HG02798 (cell line): Measurements from ENCODE around the gene TBL3.
"Not testable (repeated sequence)": the region's sequence is repeated elsewhere in the genome, so short reads cannot be mapped to it uniquely, and the experiment has no call there.

ENCODE experiments used
- ATAC-seq: cut with Tn5 transposase; IDR thresholded peaks from one replicate; pipeline ENCODE4 v1.9.1; 2021; ENCODE audit warnings: mild to moderate bottlenecking; ENCODE audit not compliant: unreplicated experiment, poor library complexity

Gene TBL3

DNA sequence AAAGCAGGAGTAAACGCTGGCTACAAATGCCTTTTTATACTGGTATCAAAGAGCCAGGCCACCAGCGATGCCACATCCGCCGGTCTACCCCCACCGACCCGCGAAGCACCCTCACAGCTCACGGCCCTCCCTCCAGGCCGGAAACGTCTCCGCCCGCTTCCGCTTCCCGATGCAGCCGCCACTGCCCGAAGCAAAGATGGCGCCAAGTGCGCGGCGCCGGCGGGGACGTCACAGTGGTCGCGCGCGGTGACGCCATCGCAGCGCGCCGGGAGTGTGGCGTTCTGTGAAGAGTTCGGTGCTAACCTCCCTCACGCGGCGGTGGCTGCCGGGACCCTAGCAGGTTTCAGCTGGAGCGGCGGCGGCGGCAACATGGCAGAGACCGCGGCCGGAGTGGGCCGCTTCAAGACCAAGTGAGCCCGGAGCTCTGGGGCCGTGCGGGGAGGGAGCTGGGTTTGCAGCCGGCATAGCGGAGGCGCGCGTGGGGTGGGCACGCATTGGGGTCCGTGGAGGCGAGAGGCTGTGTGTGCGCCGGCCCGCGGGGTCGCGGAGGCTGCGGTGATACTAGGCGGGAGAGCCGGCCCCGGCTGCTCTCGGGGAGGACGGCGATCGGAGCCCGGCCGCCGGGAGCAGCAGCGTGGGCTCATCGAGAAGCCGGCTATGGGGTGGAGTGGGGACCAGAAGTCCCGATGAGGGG lies at the start of gene TBL3:
Gene TBL3, plus strand, starts transcription at position 258 of the 694 bp plus-strand sequence. Its CDS starts 112 bp downstream, at position 370.
- ATAC-seq = peak; percentile 91

DNA sequence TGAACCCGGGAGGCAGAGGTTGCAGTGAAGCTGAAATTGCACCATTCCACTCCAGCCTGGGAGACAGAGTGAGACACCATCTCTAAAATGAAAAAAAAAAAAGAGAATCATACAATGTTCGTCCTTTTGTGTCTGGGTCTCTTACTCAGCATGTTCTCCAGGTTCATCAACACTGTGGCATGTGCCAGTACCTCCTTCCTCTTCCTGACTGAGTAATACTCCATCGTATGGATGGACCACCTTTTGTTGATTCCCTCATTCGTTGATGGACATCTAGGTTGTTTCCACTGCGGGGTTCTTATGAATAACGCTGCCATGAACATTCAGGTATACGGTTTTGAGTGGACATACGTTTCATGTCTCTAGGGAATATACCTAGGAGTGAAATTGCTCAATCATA lies 49.5 kb upstream of the TBL3 start:
- ATAC-seq = no peak

DNA sequence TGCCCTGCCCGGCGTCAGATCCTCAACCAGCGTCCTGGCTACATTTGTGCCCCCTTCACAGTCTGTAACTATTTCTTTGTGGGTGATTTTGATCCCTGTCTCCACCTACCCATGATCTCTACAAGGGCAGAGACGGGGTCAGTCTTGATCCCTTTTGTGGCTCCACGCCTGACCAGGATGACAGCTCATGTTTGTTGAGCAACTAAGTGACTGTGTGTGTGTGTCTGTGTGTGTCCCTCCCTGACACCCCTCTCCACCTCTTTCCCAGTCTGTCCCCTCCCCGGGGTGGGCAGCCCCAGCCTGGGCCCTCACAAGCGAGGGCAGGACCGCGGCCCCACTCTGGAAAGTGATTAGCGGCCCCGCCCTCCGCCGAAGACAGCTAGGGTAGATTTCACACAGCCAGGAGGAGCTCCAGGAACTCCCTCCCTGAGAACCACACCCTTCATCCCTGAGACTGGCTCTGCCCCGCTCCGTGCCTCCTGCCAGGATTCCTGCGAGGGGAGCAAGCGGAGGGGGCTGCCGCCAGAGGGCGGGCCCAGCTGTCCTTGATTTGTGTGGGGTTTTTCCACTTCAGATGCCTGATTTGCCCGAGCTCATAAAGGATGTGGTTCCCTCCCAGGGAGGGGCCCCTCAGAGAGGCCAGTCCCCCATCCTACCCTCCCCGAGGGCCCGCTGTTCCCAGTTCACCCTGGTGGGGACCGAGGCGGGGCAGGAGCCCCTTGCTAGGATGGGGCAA lies 48.4 kb upstream of the TBL3 start:
- no peak for ATAC-seq

DNA sequence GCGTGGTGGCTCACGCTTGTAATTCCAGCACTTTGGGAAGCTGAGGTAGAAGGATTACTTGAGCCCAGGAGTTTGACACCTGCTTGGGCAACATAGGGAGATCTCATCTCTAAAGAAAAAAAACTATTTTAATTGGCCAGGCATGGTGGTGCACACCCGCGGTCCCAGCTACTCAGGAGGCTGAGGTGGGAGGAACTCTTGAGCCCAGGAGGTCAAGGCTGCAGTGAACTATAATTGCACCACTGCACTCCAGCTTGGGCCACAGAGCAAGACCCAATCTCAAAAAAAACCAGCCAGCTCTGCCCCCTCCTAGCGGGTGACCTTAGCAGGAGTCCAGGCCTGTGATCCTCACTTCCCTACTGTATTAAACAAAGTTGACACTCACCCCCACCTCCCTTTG lies 47.8 kb upstream of the TBL3 start:
- ATAC-seq = no peak

DNA sequence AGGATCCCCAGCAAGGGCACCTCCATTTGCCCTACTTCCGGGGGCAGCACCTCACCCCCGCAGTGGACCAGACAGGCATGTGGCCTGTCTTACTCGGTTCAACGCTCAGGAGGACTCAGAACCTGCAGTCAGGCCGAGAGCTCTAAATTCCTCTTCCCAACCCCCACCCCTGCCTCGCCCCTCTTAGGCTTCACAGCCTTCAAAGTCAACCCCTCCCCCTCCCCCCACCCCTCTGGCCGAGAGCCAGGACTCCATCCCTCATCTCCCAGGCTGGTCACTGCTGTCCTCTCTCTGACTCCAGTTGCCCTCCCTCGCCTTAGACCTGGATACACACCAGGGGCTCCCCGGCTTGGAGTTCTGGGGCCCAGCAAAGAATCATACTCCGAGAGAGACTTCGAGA lies 45.6 kb upstream of the TBL3 start:
- no peak for ATAC-seq

DNA sequence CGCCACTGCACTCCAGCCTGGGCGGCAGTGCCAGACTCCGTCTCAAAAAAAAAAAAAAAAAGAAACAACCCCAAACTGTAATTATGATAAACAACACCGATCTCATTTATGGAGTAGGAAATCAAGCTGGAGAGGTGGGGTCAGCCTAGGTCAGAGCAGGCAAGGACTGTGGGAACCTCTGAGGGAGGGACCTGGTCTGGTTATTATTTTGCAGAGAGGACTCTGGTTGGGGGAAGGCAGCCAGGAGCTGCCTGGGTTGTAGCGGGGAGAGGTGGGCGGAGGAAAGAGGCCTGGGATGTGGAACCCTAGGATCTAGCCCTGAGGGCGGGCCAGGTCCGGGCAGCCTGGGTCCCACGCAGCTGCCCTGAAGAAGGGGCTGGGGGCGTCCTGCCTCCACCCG lies 42.7 kb upstream of the TBL3 start:
- ATAC-seq = no peak

DNA sequence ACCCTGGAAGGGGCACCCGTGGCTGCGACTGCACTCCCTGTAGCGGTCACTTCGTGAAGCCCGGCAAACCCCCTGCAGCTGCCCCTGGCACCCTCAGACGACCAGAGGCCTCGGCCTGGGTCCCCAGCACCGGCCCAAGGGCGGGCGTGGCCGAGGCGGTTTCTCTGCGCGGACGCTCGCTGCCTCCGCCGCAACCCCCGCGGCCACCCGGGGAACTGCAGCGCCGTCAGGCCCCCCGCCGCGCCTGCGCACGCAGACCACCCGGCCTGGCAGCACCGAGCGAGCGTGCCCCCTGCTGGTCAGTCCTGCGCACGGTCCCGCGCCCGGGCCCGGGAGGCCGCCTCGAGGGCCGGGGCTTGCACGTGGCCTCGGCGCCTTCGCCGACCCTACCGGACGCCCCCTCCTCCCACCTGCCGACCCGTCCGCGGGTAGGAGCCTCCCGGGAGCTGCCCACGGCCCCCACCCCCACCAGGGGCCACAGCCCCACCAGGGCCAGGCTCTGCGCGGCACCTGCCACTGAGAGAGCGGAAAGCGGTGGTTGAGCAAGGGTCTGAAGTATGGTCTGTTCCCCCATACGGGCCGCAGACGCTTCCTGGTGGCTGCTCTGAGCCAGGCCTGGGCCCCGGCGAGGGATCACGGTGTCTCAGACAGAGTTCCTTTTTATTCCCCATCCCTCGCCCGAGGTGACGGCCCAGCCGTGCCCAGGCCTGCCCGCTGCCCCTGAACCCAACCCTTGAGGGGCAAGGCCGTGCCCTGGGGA lies 42.1 kb upstream of the TBL3 start:
- peak; percentile 90 for ATAC-seq

DNA sequence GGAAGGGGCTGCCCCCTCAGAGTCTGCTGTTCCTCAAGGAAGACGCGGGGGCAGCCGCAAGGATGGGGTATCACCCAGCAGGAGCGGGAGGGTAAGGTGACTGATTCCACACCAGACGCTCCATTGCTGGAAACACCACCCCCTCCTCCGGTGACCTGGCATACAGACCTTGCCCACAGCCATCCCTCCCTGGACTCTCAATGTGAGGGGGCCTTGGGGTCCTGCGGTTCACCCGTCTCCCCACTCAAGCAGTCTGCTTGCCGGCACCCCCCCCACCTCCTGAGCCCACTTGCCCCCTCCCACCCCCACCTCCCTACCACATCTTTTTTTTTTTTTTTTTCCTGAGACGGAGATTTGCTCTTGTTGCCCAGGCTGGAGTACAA lies 41.5 kb upstream of the TBL3 start:
- ATAC-seq = no peak

DNA sequence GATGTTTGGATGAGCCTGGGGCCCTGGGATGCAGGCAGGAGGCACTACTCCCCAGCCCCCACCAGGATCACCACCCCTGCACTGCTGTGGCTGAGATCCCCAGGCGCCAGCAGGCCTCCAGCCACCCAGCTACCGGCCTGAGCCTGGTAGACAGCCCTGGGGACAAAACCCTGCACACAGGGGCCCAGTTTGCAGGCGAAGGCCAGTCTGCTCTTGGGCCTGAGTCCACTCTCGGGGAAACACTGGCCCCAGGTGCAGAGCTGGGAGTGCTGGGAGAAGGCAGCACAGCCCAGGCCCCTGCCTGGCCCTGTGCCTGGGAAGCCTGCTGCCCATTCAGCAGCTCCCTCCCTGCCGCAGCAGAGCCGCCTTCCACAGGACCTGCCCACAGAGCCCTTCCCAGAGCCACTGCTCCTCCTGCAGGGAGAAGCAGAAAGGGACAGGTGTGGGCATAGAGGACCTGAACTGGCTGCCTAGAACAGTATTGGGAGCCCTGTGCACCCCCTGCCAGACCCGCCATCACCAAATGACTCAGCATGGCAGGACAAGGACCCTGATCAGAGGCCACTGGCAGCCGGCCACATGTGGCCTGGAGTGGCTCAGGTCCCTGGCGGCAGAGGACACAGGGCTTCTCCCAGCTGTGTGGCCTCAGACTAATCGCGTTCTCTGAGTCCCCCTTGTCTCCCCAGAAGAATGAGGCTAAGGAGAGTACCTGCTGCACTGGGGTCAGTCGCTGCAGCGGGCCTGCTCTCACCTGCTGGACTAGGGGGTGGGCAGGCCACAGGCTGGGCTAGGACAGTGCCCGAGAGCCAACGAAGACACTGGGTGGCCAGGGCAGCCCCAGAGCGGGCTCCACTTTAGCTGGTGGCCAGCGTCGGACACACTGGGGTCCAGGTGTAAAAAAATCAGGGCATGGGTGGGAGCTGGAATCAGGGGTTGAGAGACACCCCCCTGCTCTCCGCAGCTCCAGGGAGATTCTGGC lies 39.5 kb upstream of the TBL3 start:
- ATAC-seq = no peak

DNA sequence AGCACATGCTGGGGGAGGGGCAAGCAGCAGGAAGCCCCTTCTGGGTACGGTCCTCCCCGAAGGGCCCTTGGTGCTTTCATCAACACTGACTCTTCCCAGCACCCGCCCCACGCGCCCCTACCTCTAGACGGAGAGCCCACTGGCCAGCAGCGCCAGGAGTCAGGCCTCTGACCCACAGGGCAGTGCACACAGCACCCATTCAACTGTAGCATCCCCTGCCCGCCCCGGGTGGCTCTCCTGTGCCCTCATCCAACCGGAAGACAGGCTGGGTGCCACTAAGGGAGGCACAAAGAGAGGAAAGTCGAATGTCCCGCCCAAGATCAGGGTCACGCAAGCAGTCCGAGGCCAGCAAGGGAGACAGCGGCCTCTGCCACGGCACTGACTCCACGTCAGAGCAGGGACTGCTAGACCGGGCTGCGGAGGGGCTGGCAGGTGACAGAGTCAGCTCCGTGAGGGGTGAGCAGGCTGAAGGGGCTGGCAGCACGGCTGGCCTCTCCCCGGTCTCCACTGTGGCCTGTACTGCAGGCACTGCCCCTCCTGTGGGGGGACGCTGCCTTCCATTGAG lies 38.7 kb upstream of the TBL3 start:
- ATAC-seq = no peak

DNA sequence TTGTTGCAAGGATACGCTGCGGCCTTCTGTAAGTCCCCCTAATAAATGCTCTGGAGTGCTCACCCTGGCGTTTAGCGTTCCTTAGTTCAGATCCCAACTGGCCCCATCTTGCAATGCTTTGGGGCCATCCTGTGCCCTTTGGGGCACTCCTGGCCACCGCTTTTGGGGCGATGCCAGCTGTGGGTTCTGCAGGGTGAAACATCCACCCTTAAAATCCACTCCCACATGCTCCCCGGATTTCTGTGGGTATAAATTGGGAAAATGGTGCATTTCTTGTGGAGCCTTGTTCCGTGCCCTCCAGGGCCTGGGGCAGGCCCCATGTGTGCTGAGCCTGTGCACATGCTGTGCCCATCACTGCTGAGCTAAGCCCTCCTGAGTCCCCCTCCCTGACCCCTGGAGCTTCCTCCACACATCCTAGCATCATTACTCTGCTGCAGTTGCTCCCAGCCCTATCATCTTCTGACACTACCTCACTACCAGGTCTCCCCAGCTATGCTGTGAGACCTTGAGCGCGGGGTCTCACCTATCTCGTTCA lies 34.8 kb upstream of the TBL3 start:
- no peak for ATAC-seq

DNA sequence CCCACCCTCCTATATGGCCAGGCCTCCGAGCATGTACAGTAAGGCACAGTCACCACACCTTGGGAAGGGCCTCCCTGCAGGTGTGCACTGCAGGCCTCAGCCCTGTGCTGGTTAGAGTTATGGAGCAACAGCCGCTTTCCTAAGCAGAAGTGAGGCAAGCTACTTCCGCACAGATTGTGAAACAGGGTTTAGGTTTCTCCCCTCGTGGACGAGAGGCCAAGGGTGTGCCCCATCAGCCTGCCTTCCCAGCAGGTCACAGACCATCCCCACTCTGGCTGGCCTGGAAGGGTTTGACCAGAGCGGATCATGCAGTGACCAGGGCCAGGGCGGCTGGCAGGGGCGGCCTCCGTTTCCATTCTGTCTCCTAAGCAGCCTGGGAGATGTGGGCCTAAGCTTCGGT lies 33.5 kb upstream of the TBL3 start:
- no peak for ATAC-seq

DNA sequence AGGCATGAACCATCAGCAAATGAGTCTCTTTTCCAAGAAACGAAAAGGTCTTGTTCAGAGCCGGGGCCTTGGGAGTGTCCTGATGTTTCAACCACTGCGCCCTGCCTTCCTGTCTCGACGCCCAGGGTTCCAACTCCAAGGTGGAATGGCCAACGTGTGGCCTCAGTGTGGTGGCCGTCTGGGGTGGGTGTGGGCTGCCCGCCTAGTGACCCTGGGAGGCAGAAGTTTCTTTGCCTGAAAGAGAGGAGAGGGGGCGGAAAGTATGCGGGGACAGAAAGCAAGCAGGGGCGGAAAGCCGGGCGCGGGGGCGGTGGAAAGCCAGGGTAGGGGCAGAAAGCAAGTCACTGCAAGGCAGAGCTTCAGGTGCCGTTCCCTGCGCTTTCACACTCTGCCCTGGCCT lies 32.9 kb upstream of the TBL3 start:
- no peak for ATAC-seq

DNA sequence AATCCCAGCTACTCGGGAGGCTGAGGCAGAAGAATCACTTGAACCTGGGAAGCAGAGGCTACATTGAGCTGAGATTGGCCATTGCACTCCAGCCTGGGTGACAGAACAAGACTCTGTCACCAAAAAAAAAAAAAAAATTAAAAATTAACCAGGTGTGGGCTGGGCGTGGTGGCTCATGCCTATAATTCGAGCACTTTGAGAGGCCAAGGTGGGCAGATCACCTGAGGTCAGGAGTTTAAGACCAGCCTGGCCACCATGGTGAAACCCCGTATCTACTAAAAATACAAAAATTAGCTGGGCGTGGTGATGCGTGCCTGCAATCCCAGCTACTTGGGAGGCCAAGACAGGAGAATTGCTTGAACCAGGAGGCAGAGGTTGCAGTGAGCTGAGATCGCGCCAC lies 32.0 kb upstream of the TBL3 start:
- ATAC-seq = not testable (repeated sequence)

DNA sequence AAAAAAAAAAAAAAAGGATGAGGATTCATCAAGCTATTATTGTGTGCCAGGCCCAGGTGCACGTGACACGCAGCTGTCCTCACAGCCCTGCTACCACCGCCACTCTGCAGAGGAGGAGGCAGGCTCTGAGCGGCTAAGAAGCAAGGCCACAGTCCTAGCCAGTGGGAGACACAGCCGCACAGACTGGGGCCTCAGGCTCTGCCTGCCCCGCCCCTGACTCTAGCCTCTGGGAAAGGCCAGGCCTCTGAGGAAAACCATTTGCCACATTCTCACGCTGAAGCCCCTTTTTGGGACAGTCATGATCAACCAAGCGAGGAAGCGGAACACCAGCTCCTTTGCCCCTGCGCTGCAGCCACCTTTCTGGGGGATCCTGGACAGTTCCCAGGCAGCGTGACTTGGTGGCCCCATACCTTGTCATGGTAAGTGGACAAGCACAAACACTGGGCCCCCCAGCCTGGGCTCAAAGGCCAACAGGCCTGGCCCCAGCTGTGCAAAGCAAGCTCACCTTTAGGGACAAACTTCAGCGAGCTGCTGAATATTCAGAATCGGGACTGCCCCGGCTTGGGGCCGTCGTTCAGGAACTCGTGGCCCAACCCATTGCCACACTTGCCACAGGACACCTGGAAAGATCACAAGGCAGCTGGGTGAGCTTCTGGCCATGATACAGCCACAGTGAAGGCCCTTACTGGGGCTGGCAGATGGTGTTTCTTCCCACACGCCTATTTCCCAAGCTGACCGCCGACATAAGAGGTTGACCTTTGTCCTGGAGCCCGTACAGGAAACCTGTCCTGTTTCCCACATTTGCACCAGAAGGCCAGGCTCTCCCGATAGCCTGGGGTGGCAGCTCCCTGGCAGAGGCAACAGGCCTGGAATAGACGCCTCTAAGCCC lies 31.3 kb upstream of the TBL3 start:
- ATAC-seq = no peak

DNA sequence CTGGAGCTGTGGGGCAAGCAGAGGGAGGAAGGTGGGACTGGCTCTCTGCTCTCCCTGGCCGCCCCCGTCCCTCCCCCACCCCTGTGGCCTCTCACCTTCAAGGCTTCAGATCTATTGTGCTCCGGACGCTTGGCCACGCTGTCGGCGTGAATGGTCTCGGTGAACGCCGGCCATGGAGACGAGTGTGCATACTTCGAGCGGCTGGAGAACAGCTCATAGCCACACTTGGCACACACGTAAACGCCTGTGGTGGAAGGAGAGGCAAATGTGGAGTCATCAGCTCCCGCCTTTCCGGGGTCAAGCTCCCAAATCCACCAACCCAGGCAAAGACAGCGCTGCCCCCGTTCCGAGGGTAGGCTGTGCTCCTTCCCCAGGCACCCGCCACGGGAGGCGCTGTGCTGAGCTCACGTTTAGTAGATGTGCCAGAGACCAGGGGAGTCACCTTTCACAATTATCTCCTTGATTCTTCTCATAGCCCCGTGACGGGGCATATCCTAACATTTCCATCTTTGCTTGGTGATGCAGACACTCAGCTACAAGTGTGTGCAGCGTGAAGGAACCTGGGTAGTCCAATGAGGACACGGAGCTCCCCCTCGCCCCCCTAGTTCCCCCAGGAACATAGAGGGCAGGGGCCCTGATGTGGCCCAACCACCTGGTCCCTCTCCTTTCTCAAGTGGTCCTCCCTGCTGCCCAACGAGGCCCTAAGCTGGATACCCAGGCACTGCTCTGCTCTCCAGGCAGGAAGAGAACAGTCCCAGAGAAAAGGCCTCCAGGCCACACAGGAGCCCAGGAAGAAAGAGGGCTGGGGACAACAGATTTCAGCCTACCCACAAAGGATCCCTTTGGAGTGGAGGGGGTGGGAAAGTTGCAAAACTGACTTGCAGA lies 30.4 kb upstream of the TBL3 start:
- ATAC-seq = no peak

DNA sequence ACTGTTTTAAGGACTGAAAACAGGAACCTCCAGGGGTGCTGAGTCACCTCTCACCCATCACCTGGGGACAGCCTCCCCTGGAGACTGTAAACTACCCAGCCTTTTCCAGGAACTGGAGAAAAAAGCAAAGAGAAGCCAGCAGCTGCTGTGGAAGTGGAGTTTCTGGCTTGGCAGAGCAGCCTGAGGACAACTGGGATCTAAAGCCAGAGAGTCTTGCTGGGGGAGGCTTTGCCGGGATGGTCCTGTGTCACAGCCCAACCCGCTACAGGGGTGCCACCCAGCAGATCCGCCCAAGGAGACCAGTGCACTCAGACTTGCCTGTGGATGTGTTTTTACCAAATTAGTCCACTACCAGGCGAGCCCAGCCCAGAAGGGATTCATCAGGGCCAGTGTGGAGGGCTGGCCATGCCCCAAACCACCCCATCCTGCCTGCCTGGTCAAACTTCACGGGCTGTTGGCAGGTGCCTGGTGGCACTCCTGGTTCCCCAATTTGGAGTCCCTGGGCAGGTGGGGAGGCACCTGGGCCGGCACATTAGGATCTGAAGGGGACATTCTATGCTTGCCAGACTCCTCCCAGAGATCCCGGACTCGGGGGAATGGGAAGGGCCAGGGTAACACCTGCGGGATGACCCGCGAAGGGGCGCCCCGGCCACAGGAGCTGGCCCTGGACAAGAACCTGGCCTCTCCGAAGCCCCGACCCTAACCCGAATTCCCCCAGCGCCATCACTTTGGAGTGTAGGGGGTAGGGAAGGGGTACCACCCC lies 29.6 kb upstream of the TBL3 start:
- ATAC-seq = no peak
